Measurements from ENCODE around the gene KCNK4.
A peak's percentile ranks its signal among the peaks of the same experiment; 100 is the strongest.
"Not testable (repeated sequence)": the region's sequence is repeated elsewhere in the genome, so short reads cannot be mapped to it uniquely, and the experiment has no call there.

The KCNK4 gene

GRCh38 chr11:64306876-64307622 is 15.9 kb downstream of the KCNK4 start:
- no peak for DNase-seq (ENCODE audit: low read depth)

DNA sequence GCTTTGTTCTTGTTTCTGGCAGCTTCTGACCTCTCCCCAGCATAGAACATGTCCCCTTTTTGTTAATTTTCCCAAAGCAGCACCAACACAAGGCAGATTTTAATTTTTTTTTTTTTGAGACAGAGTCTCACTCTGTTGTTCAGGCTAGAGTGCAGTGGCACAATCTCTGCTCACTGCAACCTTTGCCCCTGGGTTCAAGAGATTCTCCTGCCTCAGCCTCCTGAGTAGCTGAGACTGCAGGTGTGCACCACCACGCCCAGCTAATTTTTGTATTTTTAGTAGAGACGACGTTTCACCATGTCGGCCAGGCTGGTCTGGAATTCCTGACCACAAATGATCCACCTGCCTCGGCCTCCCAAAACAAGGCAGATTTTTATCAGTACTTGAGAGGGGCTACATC is 16.7 kb downstream of the KCNK4 start:
- DNase-seq (ENCODE audit: low read depth) = not testable (repeated sequence)

GRCh38 chr11:64312947-64313346 is 21.8 kb downstream of the KCNK4 start:
- DNase-seq (ENCODE audit: low read depth) = no peak

GRCh38 chr11:64313491-64314145 is 22.5 kb downstream of the KCNK4 start:
- no peak for DNase-seq (ENCODE audit: low read depth)

DNA sequence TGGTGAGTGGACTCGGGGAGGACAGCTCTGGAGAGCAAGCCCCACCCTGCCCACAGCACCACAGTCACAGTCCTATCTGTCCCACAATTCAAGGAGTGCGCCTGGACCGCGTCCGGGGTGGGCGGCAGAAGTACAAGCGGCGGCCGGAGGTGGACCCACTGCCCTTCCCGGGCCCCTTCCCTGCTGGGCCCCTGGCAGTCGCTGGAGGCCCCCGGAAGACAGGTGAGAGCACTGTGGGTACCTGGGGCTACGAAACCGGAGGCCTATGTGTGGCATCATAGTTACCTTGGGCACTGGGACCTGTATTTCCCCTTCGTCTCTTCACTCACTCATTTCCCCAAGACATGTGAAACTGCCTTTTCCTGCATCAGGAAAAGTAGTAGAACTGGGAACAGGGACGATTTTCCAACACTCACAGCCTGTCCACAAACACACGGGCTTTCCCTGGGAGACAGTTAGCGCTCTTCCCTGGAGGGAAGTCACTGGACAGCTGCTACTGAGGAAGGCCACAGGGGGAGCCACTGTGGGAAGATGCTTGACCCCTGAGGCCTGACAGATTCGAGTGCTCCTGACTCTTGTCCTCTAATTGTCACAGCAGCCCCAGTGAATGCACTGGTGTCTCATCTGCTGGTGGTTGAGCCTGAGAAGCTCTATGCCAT is 23.2 kb downstream of the KCNK4 start:
- no peak for DNase-seq (ENCODE audit: low read depth)

GRCh38 chr11:64314805-64315561 is 23.9 kb downstream of the KCNK4 start:
- DNase-seq (ENCODE audit: low read depth) = no peak

GRCh38 chr11:64315667-64316526 is 24.8 kb downstream of the KCNK4 start:
- DNase-seq (ENCODE audit: low read depth) = not testable (repeated sequence)

DNA sequence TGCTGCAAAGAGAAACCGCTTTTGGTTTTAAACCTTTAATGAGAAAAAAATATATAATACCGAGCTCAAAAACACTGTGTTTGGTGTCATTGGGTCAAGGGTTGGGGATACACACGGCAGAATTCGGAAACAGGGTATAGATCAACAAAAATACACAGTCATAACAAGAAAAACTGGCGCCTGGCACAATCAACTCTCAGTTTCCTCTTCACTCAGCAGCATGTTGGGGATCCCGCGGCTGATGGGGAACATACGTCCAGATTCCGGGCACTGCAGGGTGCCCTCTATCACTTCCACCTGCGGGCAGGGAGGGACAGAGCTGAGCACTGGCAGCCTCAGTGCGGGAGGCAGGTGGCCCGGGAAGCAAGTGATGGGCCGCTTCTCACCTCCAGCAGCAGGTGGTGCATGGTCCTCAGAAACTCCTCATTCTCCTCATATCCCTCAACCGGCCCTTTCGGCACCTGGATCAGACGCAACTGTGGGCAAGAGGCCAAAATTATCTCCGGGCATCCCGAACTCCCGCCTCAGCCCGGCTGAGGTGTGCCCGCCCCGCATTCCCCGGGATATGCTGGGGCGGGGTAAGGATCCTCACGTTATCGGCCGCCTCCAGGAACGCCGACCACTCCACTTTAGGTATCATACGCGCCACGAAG is 25.7 kb downstream of the KCNK4 start:
- DNase-seq (ENCODE audit: low read depth) = peak; percentile 37

GRCh38 chr11:64317325-64317960 is 26.3 kb downstream of the KCNK4 start, which contains the start of gene TRMT112:
Gene TRMT112, minus strand, starts transcription at chr11:64317559. Its CDS starts 33 bp downstream, at chr11:64317526.
- DNase-seq (ENCODE audit: low read depth) = peak; percentile 99

DNA sequence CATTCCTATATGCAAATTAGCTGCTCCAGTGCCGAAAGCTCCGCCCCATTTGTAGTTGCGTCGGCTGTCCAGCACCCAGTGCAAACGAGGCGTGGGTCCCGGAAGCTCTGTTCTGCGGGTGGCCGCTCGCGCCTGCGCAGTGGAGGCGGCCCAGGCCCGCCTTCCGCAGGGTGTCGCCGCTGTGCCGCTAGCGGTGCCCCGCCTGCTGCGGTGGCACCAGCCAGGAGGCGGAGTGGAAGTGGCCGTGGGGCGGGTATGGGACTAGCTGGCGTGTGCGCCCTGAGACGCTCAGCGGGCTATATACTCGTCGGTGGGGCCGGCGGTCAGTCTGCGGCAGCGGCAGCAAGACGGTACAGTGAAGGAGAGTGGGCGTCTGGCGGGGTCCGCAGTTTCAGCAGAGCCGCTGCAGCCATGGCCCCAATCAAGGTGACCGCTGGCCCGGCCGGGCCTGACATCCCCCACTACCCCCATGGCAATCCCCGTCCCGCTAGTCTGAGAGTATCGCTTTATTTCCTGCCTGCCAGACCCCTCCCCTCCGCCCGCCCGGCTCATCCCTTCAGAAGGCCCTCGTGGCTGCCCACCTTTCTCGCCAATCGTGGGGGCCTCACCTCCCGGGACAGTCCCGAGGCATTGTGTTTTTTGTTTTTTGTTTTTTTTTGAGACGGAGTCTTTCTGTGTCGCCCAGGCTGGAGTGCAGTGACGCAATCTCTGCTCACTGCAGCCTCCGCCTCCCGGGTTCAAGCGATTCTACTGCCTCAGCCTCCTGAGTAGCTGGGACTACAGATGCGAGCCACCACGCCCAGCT is 27.1 kb downstream of the KCNK4 start, which contains the start of gene PRDX5:
Gene PRDX5 (plus strand): TSS at position 161 of the 805 bp plus-strand sequence. CDS start 95 bp downstream, at position 256.
- DNase-seq (ENCODE audit: low read depth) = peak; percentile 91

GRCh38 chr11:64318766-64319761 is 28.0 kb downstream of the KCNK4 start:
- DNase-seq (ENCODE audit: low read depth) = no peak

GRCh38 chr11:64320556-64320955 is 29.5 kb downstream of the KCNK4 start:
- DNase-seq (ENCODE audit: low read depth) = no peak

DNA sequence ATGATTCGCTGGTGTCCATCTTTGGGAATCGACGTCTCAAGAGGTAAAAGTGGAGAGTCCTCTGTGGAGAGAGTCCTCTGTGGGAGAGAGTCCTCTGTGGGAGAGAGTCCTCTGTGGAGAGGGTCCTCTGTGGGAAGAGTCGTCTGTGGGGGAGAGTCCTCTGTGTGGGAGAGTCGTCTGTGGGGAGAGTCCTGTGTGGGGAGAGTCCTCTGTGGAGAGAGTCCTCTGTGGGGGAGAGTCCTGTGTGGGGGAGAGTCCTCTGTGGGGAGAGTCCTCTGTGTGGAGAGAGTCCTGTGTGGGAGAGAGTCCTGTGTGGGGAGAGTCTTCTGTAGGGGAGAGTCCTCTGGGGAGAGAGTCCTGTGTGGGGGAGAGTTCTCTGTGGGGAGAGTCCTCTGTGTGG is 29.9 kb downstream of the KCNK4 start:
- DNase-seq (ENCODE audit: low read depth) = no peak

DNA sequence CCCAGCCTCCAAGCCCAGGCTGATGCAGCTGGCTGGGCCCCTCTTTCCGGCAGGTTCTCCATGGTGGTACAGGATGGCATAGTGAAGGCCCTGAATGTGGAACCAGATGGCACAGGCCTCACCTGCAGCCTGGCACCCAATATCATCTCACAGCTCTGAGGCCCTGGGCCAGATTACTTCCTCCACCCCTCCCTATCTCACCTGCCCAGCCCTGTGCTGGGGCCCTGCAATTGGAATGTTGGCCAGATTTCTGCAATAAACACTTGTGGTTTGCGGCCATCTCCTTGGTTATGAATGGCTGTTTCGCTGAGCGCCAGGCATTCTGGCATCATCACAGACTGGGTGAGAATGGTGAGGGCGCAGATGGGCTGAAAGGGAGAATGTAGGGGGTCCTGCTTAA is 30.4 kb downstream of the KCNK4 start:
- DNase-seq (ENCODE audit: low read depth) = no peak

DNA sequence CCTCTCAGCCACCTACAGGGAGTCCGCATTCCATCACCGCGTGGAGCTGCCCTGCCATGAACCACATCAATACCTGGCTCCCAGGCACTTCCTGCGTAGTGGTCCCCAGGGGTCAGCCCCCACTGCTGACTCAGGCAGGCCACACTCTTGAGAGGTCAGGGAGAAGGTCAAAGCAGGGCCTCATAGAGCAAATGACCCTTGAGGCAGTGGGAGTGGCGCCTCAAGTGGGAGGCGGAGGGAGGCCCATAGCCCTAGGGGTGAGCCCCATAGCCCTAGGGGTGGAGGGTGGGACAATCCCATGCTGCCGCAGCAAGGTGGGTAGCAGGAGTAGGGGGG is 31.8 kb downstream of the KCNK4 start:
- DNase-seq (ENCODE audit: low read depth) = no peak

DNA sequence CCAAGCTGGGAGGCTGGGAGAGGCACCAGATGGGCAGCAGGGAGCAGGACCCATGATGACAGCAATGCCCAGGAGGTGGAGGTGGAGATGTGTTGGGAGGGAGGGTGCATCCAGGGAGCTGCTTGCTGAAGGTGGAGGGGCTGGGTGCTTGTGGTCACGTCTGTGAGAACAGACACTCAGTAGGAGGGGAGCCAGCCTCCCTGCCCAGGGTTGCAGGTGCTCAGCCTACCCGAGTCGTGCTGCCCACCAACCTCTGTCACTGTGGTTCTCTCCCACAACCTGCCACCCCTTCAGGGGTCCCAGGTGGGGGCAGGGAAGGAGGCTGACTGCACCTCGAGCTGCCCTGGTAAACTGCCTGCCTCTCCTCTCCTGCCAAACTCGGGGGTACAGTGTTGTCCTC is 32.3 kb downstream of the KCNK4 start:
- no peak for DNase-seq (ENCODE audit: low read depth)

- DNase-seq (ENCODE audit: low read depth) = not testable (repeated sequence)
These were observed 32.9 kb downstream of the KCNK4 start for GRCh38 chr11:64323984-64324383.
